HPDE6-E6E7 (cell line): ENCODE measurements around the gene RELN.
"Not testable (repeated sequence)": the region's sequence is repeated elsewhere in the genome, so short reads cannot be mapped to it uniquely, and the experiment has no call there.

Experiments used
- DNase-seq: peaks from one replicate; pipeline ENCODE4 v3.0.0; 2011; ENCODE audit warnings: missing footprints; ENCODE audit errors: extremely low spot score

RELN gene

GRCh38 chr7:103791894-103792293 is 197.6 kb downstream of the RELN start:
- no peak for DNase-seq

- not testable (repeated sequence) for DNase-seq
Observed at GRCh38 chr7:103787041-103787440, 202.4 kb downstream of the RELN start.

- no peak for DNase-seq
Observed at GRCh38 chr7:103784646-103785286, 204.7 kb downstream of the RELN start.

- DNase-seq = no peak
Observed at GRCh38 chr7:103781409-103781808, 208.0 kb downstream of the RELN start.

- not testable (repeated sequence) for DNase-seq
Observed at GRCh38 chr7:103780561-103780960, 208.9 kb downstream of the RELN start.

- no peak for DNase-seq
Observed at GRCh38 chr7:103777440-103777839, 212.0 kb downstream of the RELN start.

- no peak for DNase-seq
Observed at GRCh38 chr7:103773726-103774125, 215.7 kb downstream of the RELN start.

GRCh38 chr7:103772171-103772773 is 217.2 kb downstream of the RELN start:
- DNase-seq = no peak

- no peak for DNase-seq
Observed at GRCh38 chr7:103771294-103771693, 218.2 kb downstream of the RELN start.

- no peak for DNase-seq
Observed at GRCh38 chr7:103766660-103767059, 222.8 kb downstream of the RELN start.

GRCh38 chr7:103765901-103766300 is 223.6 kb downstream of the RELN start:
- no peak for DNase-seq

GRCh38 chr7:103764901-103765300 is 224.6 kb downstream of the RELN start:
- DNase-seq = no peak

- DNase-seq = no peak
Observed at GRCh38 chr7:103762877-103763276, 226.6 kb downstream of the RELN start.

- no peak for DNase-seq
Observed at GRCh38 chr7:103762065-103762760, 227.2 kb downstream of the RELN start.

- DNase-seq = peak; percentile 27
Observed at GRCh38 chr7:103752995-103753394, 236.5 kb downstream of the RELN start.

GRCh38 chr7:103751311-103751880 is 238.1 kb downstream of the RELN start:
- DNase-seq = no peak

- no peak for DNase-seq
Observed at GRCh38 chr7:103748680-103749079, 240.8 kb downstream of the RELN start.

- peak; percentile 59 for DNase-seq
Observed at GRCh38 chr7:103735377-103735776, 254.1 kb downstream of the RELN start.

GRCh38 chr7:103731169-103731568 is 258.3 kb downstream of the RELN start:
- no peak for DNase-seq

- DNase-seq = no peak
Observed at GRCh38 chr7:103729026-103729425, 260.4 kb downstream of the RELN start.

GRCh38 chr7:103727982-103728610 is 261.4 kb downstream of the RELN start:
- no peak for DNase-seq

- no peak for DNase-seq
Observed at GRCh38 chr7:103719070-103719469, 270.4 kb downstream of the RELN start.
